Measurements from ENCODE around the gene FAM3C. TPM values are rescaled to one million over a fixed set of nuclear protein-coding genes. Genes with fewer than 3 reads are reported as not detected.

The FAM3C gene
- total RNA-seq, 1 experiment from 2014 or later = 322 TPM

DNA sequence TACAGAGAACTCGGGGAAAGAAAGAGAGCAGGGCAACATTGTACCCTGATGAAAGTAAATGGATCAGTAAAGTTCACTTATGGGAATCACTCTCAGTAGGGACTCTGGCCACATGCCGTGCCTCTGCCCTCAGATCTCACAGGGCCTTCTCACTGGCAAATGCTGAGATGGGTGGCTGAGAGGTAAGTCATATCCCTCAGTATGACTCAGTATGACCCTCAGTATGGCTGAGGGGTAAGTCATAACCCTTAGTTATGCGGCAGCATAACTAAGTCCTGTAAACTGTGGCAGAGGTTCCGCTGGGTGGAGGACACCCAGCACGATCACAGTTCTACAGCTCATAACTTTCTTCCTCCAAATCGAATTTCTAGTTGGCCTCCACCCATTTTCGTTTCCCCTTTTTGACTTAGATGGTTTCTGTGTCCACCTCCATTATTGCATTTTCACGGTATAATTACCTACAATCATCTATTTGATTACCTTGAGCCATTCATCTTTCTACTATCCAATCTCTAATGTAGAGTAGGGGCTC, 93.8 kb downstream of the FAM3C start:
- intact Hi-C loops (cut with micrococcal nuclease) = no loop called here
- H3K4me2 ChIP-seq (ENCODE audit: low read length) = peak overlapping the region; percentile 56
- H3K27me3 ChIP-seq (ENCODE audit: insufficient read depth, low read length) = no peaks in the 10 kb centered on the region
- ChIA-PET POLR2A (no interaction called here), CTCF (no interaction called here), RAD21 (ENCODE audit: low non-redundant PET in 1 of 2, low total read pairs in 2 of 2, uncharacterized antibody in 2 of 2, unreplicated experiment in 2 of 2) (interaction anchor here in 1 of 2 experiments (0.7 kb wide), 1 partner anchor 92 kb away, joined by 3 read pairs; no protein-coding TSS in a partner anchor)
- BruUV-seq (replicated peaks) = no TSS peak
- H3K9me3 ChIP-seq (ENCODE audit: control insufficient read depth in 1 of 2, insufficient read depth in 1 of 2, low read depth in 1 of 2, low read length in 2 of 2) = no peaks in the 10 kb centered on the region
- no peaks in the 10 kb centered on the region for H4K20me1 ChIP-seq (ENCODE audit: insufficient read depth)
- H3K27ac ChIP-seq (ENCODE audit: low read depth, low read length) = peak overlapping the region; percentile 96
- H2AFZ ChIP-seq (ENCODE audit: low read depth, low read length, poor library complexity, severe bottlenecking) = no peak overlapping the region
- peak overlapping the region in 1 of 2 experiments; percentile 35; a peak in 2 of 4 replicates for H3K4me3 ChIP-seq (replicated peaks in 1 of 2; ENCODE audit: low read depth in 1 of 2, low read length in 2 of 2)
- H3K36me3 ChIP-seq (ENCODE audit: control insufficient read depth in 1 of 2, insufficient read depth in 2 of 2, low read length in 2 of 2) = no peaks in the 10 kb centered on the region
- ATAC-seq = peak; percentile 92
- no peaks in the 10 kb centered on the region for H3K79me2 ChIP-seq (ENCODE audit: insufficient read depth, low read length)
- peak overlapping the region; percentile 67 for H3K9ac ChIP-seq (ENCODE audit: low read length)
- DNase-seq (ENCODE audit: low read depth, low spot score) = peak; percentile 97
- peaks cover 73 to 100% of the 10 kb centered on the region in 2 experiments for H3K4me1 ChIP-seq (ENCODE audit: control insufficient read depth in 1 of 2, insufficient read depth in 2 of 2, low read length in 2 of 2)
- H3K9me2 ChIP-seq (ENCODE audit: insufficient read depth) = no peaks in the 10 kb centered on the region
- TF ChIP-seq, protein P1, sequence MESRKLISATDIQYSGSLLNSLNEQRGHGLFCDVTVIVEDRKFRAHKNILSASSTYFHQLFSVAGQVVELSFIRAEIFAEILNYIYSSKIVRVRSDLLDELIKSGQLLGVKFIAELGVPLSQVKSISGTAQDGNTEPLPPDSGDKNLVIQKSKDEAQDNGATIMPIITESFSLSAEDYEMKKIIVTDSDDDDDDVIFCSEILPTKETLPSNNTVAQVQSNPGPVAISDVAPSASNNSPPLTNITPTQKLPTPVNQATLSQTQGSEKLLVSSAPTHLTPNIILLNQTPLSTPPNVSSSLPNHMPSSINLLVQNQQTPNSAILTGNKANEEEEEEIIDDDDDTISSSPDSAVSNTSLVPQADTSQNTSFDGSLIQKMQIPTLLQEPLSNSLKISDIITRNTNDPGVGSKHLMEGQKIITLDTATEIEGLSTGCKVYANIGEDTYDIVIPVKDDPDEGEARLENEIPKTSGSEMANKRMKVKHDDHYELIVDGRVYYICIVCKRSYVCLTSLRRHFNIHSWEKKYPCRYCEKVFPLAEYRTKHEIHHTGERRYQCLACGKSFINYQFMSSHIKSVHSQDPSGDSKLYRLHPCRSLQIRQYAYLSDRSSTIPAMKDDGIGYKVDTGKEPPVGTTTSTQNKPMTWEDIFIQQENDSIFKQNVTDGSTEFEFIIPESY (IDR thresholded peaks at IDR 0.05; ENCODE audit: extremely low read depth, insufficient replicate concordance, low read length) = peak; percentile 72
- TF ChIP-seq CEBPB (IDR thresholded peaks at IDR 0.05; ENCODE audit: low read depth) = peak; percentile 68; the same call in 1 of the 2 replicates
- TF ChIP-seq, protein P2, sequence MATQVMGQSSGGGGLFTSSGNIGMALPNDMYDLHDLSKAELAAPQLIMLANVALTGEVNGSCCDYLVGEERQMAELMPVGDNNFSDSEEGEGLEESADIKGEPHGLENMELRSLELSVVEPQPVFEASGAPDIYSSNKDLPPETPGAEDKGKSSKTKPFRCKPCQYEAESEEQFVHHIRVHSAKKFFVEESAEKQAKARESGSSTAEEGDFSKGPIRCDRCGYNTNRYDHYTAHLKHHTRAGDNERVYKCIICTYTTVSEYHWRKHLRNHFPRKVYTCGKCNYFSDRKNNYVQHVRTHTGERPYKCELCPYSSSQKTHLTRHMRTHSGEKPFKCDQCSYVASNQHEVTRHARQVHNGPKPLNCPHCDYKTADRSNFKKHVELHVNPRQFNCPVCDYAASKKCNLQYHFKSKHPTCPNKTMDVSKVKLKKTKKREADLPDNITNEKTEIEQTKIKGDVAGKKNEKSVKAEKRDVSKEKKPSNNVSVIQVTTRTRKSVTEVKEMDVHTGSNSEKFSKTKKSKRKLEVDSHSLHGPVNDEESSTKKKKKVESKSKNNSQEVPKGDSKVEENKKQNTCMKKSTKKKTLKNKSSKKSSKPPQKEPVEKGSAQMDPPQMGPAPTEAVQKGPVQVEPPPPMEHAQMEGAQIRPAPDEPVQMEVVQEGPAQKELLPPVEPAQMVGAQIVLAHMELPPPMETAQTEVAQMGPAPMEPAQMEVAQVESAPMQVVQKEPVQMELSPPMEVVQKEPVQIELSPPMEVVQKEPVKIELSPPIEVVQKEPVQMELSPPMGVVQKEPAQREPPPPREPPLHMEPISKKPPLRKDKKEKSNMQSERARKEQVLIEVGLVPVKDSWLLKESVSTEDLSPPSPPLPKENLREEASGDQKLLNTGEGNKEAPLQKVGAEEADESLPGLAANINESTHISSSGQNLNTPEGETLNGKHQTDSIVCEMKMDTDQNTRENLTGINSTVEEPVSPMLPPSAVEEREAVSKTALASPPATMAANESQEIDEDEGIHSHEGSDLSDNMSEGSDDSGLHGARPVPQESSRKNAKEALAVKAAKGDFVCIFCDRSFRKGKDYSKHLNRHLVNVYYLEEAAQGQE (IDR thresholded peaks at IDR 0.05; ENCODE audit: low read depth) = no peak
- no peak; the same call in 1 of the 2 replicates for TF ChIP-seq ELF1 (IDR thresholded peaks at IDR 0.05; ENCODE audit: borderline replicate concordance, low read depth)
- TF ChIP-seq SRF (IDR thresholded peaks at IDR 0.05; ENCODE audit: low read depth) = peak; percentile 81
- TF ChIP-seq JUND (IDR thresholded peaks at IDR 0.05) = peak; percentile 99
- TF ChIP-seq, protein P3, sequence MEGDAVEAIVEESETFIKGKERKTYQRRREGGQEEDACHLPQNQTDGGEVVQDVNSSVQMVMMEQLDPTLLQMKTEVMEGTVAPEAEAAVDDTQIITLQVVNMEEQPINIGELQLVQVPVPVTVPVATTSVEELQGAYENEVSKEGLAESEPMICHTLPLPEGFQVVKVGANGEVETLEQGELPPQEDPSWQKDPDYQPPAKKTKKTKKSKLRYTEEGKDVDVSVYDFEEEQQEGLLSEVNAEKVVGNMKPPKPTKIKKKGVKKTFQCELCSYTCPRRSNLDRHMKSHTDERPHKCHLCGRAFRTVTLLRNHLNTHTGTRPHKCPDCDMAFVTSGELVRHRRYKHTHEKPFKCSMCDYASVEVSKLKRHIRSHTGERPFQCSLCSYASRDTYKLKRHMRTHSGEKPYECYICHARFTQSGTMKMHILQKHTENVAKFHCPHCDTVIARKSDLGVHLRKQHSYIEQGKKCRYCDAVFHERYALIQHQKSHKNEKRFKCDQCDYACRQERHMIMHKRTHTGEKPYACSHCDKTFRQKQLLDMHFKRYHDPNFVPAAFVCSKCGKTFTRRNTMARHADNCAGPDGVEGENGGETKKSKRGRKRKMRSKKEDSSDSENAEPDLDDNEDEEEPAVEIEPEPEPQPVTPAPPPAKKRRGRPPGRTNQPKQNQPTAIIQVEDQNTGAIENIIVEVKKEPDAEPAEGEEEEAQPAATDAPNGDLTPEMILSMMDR (IDR thresholded peaks at IDR 0.05 in 2 of 3, conservative IDR thresholded peaks at IDR 0.05 in 1 of 3; ENCODE audit: borderline replicate concordance in 1 of 3, insufficient read depth in 1 of 3, low read depth in 2 of 3, low read length in 2 of 3) = no peak
- TF ChIP-seq YY1 (IDR thresholded peaks at IDR 0.05; ENCODE audit: extremely low read depth, insufficient replicate concordance, low read depth, low read length) = peak; percentile 46
- no peak for TF ChIP-seq ZNF274 (IDR thresholded peaks at IDR 0.05; ENCODE audit: low read depth, low read length)
- TF ChIP-seq ZFX (IDR thresholded peaks at IDR 0.05) = no peak
- peak; percentile 31; the same call in 1 of the 2 replicates for TF ChIP-seq EGR1 (IDR thresholded peaks at IDR 0.05; ENCODE audit: low read depth)
- TF ChIP-seq EZH2phosphoT487 (IDR thresholded peaks at IDR 0.05; ENCODE audit: borderline replicate concordance) = no peak
- peak; percentile 37 for TF ChIP-seq POLR2A (IDR thresholded peaks at IDR 0.05; ENCODE audit: borderline replicate concordance, extremely low read depth, insufficient read depth, insufficient read length)
- TF ChIP-seq, protein P4, sequence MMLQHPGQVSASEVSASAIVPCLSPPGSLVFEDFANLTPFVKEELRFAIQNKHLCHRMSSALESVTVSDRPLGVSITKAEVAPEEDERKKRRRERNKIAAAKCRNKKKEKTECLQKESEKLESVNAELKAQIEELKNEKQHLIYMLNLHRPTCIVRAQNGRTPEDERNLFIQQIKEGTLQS (IDR thresholded peaks at IDR 0.05) = peak; percentile 14; the same call in 1 of the 2 replicates
- TF ChIP-seq POLR2AphosphoS5 (IDR thresholded peaks at IDR 0.05; ENCODE audit: low read depth, low read length) = peak; percentile 88
- TF ChIP-seq SP1 (IDR thresholded peaks at IDR 0.05; ENCODE audit: low read depth) = peak; percentile 100
- peak; percentile 93 for TF ChIP-seq TCF7L2 (IDR thresholded peaks at IDR 0.05; ENCODE audit: borderline replicate concordance, extremely low read depth, insufficient read depth, insufficient read length)
- TF ChIP-seq, protein P5, sequence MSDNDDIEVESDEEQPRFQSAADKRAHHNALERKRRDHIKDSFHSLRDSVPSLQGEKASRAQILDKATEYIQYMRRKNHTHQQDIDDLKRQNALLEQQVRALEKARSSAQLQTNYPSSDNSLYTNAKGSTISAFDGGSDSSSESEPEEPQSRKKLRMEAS (IDR thresholded peaks at IDR 0.05) = peak; percentile 88
- peak; percentile 65; the same call in 1 of the 2 replicates for TF ChIP-seq SIN3A (IDR thresholded peaks at IDR 0.05; ENCODE audit: low read depth)
- TF ChIP-seq CBX3 (IDR thresholded peaks at IDR 0.05; ENCODE audit: low read depth) = peak; percentile 95
